ENCODE measurements around the gene MYL6.
"Not testable (repeated sequence)": the region's sequence is repeated elsewhere in the genome, so short reads cannot be mapped to it uniquely, and the experiment has no call there.

Gene MYL6

DNA sequence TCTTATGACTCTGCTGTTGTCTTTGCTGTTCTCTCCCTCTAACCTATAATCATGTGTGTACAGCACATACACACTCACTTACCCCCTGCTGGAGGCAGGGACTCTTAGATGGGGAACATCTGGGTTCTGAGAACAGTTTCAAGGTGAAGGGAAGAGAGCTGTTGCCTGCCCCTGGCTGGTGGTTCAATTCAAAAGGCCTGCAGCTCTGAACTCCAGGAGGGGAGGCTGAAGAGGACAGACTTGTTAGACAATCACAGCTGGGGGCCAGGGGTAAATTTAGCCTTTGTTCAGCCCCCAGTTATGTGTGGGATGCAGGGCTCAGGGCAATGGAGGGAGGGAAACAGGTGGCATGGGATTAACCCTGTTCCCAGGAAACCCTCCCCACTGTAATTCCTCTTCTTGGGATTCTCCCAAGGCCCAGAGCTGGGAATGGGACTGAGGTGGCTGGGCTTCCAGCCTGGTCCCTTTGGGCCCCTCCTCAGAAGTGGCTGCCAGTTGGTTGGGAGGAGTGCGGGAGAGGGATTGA, 3.9 kb upstream of the MYL6 start:
- no peak for DNase-seq (ENCODE audit: extremely low spot score)
- POLR2A ChIA-PET = interaction anchor here (0.8 to 2.7 kb wide), 4 partner anchors 8 to 50 kb away, joined by 3 to 15 read pairs (median 5); partner anchors contain the start of genes ESYT1 and PA2G4
- CTCF ChIA-PET = interaction anchor here (0.6 to 1.1 kb wide), 2 partner anchors 10 to 107 kb away, joined by 3 read pairs; no protein-coding TSS in a partner anchor
- no peak for TF ChIP-seq ZNF384 (IDR thresholded peaks at IDR 0.05)
- TF ChIP-seq L3MBTL2 (conservative IDR thresholded peaks at IDR 0.05) = no peak
- no peak for TF ChIP-seq SUZ12 (IDR thresholded peaks at IDR 0.05)
- no peak for TF ChIP-seq ELF4 (IDR thresholded peaks at IDR 0.05)
- TF ChIP-seq CTBP1 (IDR thresholded peaks at IDR 0.05; ENCODE audit: borderline replicate concordance) = no peak
- TF ChIP-seq FOXK2 (IDR thresholded peaks at IDR 0.05) = no peak
- TF ChIP-seq FOXA1 (IDR thresholded peaks at IDR 0.05) = no peak
- no peak for TF ChIP-seq FOXM1 (IDR thresholded peaks at IDR 0.05; ENCODE audit: borderline replicate concordance)
- TF ChIP-seq HDGF (IDR thresholded peaks at IDR 0.05; ENCODE audit: borderline replicate concordance) = no peak
- no peak for TF ChIP-seq LEF1 (IDR thresholded peaks at IDR 0.05; ENCODE audit: borderline replicate concordance)

DNA sequence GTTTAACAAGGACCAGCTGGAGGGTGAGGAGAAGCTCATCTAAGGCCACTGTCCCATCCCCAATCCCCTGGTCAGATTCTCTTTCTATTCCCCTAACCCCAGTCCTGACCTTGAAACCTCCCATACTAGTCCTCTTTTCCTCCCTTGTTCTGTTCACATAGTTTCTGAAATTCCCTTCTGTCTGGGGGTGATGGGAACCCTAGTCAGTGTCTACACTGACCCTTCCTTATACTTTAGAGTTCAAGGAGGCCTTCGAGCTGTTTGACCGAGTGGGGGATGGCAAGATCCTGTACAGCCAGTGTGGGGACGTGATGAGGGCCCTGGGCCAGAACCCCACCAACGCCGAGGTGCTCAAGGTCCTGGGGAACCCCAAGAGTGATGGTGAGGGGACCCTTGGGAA, 3.3 kb upstream of the MYL6 start:
- no peak for DNase-seq (ENCODE audit: extremely low spot score)
- CTCF ChIA-PET = interaction anchor here (0.6 to 1.1 kb wide), 2 partner anchors 11 to 108 kb away, joined by 3 read pairs; no protein-coding TSS in a partner anchor
- POLR2A ChIA-PET = interaction anchor here (0.8 to 2.7 kb wide), 4 partner anchors 8 to 51 kb away, joined by 3 to 15 read pairs (median 5); partner anchors contain the start of genes ESYT1 and PA2G4
- TF ChIP-seq CTBP1 (IDR thresholded peaks at IDR 0.05; ENCODE audit: borderline replicate concordance) = no peak
- no peak for TF ChIP-seq ZNF384 (IDR thresholded peaks at IDR 0.05)
- TF ChIP-seq NFRKB (IDR thresholded peaks at IDR 0.05) = no peak

DNA sequence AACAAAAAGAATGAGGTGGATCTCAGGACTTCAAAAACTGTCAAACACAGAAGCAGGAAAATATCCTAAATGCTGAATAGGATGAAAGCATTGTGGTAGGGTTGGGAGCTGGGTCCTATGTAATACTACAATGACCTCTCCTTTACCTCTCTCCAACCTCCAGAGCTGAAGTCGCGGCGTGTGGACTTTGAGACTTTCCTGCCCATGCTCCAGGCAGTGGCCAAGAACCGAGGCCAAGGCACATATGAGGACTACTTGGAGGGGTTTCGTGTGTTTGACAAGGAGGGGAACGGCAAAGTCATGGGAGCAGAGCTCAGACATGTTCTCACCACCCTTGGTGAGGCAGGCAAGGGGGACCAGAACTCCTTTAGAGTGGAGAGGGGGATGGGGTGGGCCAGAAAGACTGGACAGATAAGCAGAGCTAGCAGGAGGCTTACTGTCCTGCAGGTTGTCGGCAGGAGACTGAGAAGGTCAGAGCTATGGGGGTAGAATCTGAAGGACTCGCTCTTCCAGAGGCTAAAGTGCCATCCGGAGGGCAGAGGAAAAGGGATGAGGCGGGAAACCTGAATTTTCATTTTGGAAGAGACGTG, 2.8 kb upstream of the MYL6 start:
- ChIA-PET POLR2A (interaction anchor here (1.9 to 2.7 kb wide), 2 partner anchors 27 to 51 kb away, joined by 7 to 15 read pairs; partner anchors contain the start of genes ESYT1 and PA2G4), CTCF (no interaction called here)
- DNase-seq (ENCODE audit: extremely low spot score) = no peak
- TF ChIP-seq TARDBP (IDR thresholded peaks at IDR 0.05) = no peak
- TF ChIP-seq ZNF384 (IDR thresholded peaks at IDR 0.05) = no peak
- no peak for TF ChIP-seq NFRKB (IDR thresholded peaks at IDR 0.05)
- TF ChIP-seq SP1 (IDR thresholded peaks at IDR 0.05) = no peak
- no peak for TF ChIP-seq ELF4 (IDR thresholded peaks at IDR 0.05)
- no peak for TF ChIP-seq FOXM1 (IDR thresholded peaks at IDR 0.05; ENCODE audit: borderline replicate concordance)
- TF ChIP-seq HDGF (IDR thresholded peaks at IDR 0.05; ENCODE audit: borderline replicate concordance) = no peak
- no peak for TF ChIP-seq LEF1 (IDR thresholded peaks at IDR 0.05; ENCODE audit: borderline replicate concordance)
- no peak for TF ChIP-seq SUZ12 (IDR thresholded peaks at IDR 0.05)
- no peak for TF ChIP-seq FOXK2 (IDR thresholded peaks at IDR 0.05)
- TF ChIP-seq ARNT (IDR thresholded peaks at IDR 0.05) = no peak
- no peak for TF ChIP-seq CTBP1 (IDR thresholded peaks at IDR 0.05; ENCODE audit: borderline replicate concordance)
- TF ChIP-seq FOXA1 (IDR thresholded peaks at IDR 0.05) = no peak
- TF ChIP-seq BHLHE40 (IDR thresholded peaks at IDR 0.05; ENCODE audit: borderline replicate concordance) = no peak
- TF ChIP-seq, protein P1, sequence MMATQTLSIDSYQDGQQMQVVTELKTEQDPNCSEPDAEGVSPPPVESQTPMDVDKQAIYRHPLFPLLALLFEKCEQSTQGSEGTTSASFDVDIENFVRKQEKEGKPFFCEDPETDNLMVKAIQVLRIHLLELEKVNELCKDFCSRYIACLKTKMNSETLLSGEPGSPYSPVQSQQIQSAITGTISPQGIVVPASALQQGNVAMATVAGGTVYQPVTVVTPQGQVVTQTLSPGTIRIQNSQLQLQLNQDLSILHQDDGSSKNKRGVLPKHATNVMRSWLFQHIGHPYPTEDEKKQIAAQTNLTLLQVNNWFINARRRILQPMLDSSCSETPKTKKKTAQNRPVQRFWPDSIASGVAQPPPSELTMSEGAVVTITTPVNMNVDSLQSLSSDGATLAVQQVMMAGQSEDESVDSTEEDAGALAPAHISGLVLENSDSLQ (IDR thresholded peaks at IDR 0.05) = no peak
- TF ChIP-seq L3MBTL2 (conservative IDR thresholded peaks at IDR 0.05) = no peak

DNA sequence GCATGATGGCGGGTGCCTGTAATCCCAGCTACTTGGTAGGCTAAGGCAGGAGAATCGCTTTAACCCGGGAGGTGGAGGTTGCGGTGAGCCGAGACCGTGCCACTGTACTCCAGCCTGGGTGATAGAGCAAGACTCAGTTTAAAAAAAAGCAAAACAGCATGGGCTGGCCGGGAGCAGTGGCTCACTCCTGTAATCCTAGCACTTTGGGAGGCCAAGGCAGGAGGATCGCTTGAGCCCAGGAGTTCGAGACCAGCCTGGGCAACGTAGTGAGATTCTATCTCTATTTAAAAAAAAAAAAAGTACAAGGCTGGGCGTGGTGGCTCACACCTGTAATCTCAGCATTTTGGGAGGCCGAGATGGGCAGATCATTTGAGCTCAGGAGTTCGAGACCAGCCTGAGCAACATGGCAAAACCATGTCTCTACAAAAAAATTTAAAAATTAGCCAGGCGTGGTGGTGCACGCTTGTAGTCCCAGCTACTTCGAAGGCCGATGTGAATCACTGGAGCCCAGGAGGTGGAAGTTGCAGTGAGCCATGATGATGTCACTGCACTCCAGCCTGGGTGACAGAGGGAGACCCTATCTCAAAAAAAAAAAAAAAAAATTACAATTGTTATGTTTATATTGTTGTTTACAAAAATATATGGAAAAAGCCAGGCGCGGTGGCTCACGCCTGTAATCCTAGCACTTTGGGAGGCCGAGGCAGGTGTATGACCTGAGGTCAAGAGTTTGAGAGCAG, 1.5 kb upstream of the MYL6 start:
- DNase-seq (ENCODE audit: extremely low spot score) = not testable (repeated sequence)
- CTCF ChIA-PET = interaction anchor here (0.7 kb wide), 1 partner anchor 12 kb away, joined by 3 read pairs; no protein-coding TSS in a partner anchor
- POLR2A ChIA-PET = interaction anchor here (0.6 to 1.3 kb wide), 5 partner anchors 29 to 1358 kb away, joined by 3 to 6 read pairs (median 3); partner anchors contain the start of genes ESYT1, RNF41, SMARCC2 and ZC3H10

DNA sequence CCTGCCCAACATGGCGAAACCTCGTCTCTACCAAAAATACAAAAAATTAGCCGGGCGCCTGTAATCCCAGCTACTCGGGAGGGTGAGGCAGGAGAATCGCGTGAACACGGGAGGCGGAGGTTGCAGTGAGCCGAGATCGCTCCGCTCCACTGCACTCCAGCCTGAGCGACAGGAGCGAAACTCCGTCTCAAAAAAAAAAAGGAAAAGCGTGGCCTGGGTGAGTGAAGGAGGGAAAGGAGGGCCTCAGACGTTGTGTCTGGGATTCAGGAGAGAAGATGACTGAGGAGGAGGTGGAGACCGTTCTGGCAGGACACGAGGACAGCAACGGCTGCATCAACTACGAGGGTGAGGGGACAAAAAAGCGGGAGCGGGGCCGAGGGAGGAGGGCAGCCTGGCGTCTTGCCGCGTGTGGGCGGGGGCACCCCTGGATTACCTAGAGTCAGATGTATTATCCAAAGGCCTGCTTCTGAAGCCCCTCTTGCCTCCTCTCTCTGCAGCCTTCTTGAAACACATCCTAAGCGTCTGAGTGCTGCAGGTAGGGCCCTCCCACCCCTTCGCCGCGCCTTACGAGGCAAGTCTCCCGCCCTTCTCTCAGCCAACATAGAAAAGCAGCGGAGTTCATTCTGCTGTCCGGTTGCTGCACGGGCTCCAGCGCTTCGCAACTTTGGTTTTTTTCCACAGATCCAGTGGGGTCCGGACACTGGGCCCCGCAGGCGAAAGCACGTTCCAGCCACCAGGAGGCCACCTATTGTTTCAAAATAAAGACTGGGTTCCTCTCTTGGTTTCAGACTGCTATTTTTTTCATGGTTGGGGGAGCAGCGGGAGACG, 744 bp upstream of the MYL6 start:
- ChIA-PET CTCF (no interaction called here), POLR2A (interaction anchor here (0.6 to 2.4 kb wide), 8 partner anchors 14 to 1357 kb away, joined by 3 to 23 read pairs (median 7); partner anchors contain the start of genes ESYT1, RNF41 and ZC3H10)
- TF ChIP-seq NFRKB (IDR thresholded peaks at IDR 0.05) = no peak
- TF ChIP-seq ZNF384 (IDR thresholded peaks at IDR 0.05) = peak; percentile 77
- TF ChIP-seq SP1 (IDR thresholded peaks at IDR 0.05) = no peak
- no peak for TF ChIP-seq CTBP1 (IDR thresholded peaks at IDR 0.05; ENCODE audit: borderline replicate concordance)
- no peak for TF ChIP-seq FOXK2 (IDR thresholded peaks at IDR 0.05)
- TF ChIP-seq ARNT (IDR thresholded peaks at IDR 0.05) = no peak
- TF ChIP-seq ELF4 (IDR thresholded peaks at IDR 0.05) = no peak
- TF ChIP-seq, protein P1 (IDR thresholded peaks at IDR 0.05) = peak; percentile 83
- no peak for TF ChIP-seq LEF1 (IDR thresholded peaks at IDR 0.05; ENCODE audit: borderline replicate concordance)
- TF ChIP-seq BHLHE40 (IDR thresholded peaks at IDR 0.05; ENCODE audit: borderline replicate concordance) = no peak
- peak; percentile 93 for TF ChIP-seq L3MBTL2 (conservative IDR thresholded peaks at IDR 0.05)

More for the DNA sequence above, 744 bp upstream of the MYL6 start:
- peak; percentile 48 for DNase-seq (ENCODE audit: extremely low spot score)

Measured in HEK293T (cell line).